HG03060 (cell line): Measurements from ENCODE around the gene KRT4.

Experiments
- ATAC-seq: cut with Tn5 transposase; IDR thresholded peaks from one replicate; pipeline ENCODE4 v1.9.1; 2021; ENCODE audit warnings: low read depth, moderate number of reproducible peaks; ENCODE audit not compliant: unreplicated experiment

KRT4 gene

DNA sequence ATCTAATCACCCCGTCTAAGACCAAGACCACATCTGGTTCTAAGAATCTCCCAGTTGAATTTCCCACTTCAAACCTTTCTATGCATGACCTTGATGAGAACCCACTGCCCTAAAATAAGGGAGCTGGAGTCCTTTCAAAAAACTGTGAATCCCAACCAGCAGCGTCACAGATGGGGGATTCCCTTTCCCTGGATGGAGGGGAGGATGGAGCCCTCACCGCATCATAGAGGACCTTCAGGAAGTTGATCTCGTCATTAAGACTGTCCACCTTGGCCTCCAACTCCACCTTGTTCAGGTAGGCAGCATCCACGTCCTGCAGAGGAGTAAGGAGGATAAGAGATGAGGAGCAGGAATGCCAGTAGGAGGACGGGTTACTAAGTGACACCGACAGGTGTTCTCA is 4.8 kb downstream of the KRT4 start:
- ATAC-seq: no peak

DNA sequence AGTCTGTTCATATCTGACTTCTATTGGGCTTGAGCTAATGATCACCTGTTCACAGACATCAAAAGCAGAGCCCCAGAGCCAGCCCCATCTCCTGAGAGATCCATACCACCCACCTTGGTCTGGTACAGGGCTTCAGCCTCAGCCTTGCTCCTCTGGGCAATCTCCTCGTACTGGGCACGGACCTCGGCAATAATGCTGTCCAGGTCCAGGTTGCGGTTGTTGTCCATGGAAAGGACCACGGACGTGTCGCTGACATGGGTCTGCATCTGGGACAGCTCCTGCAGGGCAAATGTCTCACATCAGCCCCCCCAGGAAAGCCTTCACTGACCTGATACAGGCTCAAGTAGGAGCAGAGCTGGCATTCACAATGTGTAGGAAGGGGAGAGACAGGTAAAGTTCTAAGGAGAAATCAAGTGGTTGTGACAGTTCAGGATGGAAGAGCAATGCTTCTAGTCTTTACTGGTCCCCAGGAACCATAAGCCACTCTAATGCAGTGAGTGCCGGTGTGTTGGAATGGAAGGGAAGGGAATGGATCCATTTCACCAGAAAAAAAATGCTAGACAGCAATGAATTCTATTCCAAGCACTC is 5.2 kb downstream of the KRT4 start:
- no peak for ATAC-seq

DNA sequence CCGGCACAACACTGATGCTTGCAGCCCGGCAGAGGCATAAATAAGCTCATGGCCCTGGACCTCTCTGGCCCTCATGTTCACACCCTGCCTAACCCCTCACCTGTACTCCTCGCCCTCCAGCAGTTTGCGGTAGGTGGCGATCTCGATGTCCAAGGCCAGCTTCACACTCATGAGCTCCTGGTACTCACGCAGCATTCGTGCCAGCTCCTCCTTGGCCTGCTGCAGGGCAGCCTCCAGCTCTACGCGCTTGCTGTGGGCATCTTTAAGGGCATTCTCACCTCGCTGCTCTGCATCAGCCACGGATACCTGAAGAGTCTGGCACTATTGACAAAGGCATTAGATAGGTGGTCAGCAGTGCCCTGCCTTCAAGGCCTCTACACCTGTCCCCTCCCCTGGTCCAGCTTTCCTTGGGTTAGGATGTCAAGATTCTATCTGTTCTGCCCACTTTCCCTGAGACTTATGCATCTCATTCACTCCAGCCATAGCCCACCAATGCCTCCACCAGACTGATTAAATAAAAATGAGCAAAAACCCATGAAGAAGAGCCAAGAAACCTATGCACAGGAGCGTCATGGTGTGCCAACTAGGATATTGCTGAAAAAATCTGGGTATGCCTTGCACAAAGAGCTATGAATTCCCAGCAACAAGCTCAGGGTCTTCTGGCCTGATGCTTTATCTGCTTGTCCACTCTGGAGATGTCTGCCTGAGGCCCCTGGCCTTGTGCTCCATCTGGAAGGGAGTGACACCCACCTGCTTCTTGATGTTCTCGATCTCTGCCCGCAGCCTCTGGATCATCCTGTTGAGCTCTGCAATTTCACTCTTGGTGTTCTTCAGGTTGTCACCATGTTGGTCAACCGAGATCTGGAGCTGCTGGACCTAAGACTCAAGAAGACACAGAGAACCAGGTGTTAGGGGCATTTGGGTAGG is 6.1 kb downstream of the KRT4 start:
- ATAC-seq: no peak

DNA sequence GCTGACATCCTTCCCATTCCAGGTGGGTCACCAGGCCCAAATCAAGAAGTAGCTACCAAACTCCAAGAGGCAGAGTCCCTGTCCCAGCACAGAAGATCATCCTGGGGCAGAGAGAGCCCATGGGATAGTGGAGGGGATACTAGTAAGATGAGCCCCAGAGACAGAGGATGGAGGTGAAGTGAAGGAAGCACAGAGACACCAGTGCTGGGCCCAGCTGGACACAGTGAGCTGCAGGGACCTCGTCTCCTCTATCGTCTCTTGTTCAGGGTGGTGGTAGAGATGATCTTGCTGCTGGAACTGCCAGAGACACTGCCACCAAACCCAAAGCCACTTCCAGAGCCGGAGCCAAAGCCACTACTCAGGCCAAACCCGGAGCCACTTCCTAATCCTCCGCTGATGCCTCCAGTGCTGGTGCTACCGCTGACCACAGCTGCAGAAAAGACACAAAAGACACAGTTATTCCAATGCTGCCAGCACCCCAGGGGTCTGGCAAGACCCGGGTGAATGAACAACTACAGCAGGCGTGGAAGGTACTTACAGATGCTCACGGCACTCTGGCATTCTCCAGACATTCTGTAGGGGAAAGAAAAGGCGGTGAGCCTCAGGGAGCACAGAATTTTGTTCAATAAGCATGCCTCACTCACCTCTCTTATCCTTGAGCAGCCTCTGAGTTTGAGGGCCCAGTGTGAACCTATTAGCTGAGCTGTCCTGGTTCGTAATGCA is 6.9 kb downstream of the KRT4 start:
- ATAC-seq: no peak

DNA sequence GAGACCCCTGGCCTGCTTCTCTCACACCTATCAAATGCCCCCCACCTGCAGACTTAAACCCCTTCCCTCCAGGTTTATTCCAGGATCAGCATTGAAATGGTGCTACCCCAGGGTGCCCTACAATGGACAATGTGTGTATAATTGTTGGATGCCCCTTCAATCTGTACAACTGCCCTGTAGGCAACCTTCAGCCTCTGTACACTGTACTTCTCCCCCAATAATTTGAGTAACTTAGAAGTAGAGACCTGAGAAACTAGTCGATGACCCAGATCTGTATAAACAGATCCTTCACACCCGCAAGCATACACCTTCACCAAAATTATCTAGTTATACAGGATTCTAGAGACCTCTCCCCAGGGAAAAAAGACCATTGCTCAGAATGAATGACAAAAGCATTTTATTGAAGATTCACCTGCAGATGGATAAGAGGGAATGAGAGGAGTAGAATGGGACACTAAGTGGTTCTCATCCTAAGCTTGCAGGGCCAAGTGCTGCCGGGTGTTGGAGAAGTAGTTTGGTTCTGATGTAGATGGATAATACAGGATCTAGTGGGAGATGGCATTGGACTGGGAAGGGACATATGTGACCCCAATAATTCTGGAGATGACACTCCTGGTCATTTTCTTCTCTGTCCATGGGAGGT is 7.6 kb downstream of the KRT4 start:
- ATAC-seq: no peak

DNA sequence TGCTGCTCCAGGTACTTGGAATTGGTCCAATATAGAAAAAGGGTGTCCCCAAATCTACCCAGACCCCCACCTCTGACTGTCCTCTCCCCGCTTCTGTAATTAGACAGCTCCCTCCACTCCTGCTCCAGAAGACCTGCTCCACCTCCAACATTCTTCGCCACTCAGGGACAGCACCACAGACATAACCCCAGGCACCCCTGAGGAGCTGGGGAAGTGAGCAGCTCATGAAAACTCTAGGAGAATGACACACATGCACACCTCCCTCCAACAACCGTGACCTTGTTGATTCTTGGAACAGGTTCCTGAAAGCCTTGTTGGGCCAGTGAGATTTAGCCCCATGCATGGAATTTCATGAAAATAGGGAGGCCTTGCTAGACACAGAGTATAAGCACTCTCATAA is 8.2 kb downstream of the KRT4 start:
- no peak for ATAC-seq

DNA sequence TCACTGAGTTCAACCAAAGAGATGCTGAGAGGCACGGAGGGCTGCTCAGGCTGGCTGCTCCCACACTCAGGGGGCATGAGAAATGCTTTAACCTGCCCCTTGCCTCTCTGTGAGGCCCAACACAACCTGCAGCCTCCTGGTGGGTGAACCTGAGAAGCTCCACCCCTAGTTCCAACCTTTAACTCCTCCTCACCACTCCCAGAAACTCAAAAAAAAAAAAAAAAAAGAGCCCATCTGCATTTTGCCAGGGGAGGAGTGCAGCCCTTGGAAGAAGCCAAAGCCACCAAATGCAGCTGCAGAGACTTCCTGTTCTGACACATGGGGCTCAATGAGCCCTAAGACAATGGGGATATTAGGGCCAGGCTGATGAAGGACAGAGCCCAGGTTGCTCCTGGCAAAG is 8.9 kb downstream of the KRT4 start:
- no peak for ATAC-seq

DNA sequence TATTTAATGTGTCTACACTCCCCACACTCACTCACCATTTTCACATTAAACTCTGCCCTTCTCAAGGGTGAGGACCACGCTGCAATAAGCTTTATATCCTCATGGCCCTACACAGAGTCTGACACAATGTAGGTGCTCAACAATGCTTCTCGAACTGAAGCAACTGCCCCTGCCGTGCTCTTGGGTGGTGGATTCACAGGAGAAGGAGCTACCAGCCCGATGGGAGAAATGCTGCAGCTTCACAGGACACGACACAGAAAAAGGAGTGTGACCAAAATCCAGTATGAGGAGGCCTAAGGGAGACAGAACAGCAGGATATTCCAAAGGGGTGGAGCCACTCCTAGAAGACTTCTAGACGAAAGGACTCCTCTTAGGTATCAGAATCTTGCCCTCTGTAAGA is 11.5 kb downstream of the KRT4 start:
- no peak for ATAC-seq

DNA sequence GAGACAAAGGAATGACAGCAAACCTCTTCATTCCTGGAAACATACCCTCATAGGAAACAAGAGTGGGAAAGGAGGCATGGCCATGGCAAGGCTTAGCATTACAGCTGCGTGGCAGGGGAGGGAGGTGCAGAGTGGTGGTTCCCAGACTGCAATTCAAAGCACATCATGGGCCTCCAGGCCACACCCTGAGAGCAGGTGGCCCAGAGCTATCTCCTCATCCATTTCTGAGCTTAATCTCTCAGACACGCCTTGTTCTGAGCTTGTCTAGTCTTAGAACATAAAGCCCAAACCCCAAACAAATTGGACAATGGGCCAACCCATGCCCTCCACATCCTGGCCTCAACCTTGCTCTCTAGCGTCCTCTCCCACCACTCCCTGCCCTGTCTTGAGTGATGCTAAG is 12.1 kb downstream of the KRT4 start:
- ATAC-seq: no peak

DNA sequence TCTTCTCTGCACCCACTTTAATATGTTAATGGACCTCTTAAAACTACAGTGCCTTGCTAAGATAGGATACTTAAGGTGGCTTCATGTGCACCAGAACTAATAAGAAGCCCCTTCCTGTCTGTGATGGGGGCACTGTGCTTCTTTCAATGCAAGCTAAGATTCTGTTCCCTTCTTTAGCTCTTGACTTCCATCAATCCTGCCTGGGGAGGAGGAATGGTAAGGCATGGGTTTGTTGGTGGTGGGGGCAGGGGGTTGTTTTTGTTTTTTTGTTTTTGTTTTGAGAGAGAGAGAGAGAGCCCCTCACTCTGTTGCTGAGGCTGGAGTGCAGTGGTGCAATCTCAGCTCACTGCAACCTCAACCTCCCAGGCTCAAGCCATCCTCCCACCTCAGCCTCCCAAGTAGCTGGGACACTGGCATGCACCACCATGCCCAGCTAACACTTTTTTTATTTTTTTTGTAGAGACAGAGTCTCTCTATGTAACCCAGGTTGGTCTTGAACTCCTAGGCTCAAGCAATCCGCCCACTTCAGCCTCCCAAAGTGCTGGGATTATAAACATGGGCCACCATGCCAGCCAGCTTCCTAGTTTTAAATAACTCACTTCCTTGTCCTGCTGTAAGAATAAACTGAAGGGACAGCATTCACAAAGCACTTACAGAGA is 13.5 kb downstream of the KRT4 start:
- ATAC-seq: no peak

DNA sequence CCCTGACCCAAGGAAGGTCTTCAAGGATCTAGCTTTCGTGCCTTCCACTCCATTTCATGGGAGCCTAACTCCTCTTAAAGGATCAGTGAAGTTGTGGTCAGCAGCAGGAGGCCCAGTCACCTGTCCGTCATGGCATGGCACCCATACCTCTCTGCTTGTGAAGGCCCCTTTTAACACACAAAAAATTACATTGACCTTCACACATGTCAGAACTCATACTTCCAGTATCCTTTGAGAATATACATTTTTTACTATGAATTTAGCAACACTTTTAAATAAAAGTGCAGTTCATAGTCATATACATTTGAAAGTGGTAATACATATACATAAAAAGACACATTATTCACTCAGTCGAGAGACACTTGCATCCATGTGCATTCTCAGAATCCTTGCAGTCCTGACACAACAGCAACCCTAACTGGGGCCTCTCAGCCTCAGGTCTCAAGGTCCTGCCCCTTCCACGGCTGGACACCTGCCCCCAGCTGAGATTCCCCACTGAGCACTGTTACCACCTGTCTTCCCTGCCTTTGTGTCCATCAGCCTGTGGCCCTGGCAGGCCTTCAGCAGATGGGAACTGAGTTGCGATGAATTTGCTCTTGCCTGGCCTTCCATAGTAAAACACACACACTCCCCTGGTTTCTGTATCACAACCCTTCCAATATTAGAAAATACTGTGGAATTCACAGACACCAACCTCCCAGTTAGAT is 14.3 kb downstream of the KRT4 start:
- ATAC-seq: no peak

DNA sequence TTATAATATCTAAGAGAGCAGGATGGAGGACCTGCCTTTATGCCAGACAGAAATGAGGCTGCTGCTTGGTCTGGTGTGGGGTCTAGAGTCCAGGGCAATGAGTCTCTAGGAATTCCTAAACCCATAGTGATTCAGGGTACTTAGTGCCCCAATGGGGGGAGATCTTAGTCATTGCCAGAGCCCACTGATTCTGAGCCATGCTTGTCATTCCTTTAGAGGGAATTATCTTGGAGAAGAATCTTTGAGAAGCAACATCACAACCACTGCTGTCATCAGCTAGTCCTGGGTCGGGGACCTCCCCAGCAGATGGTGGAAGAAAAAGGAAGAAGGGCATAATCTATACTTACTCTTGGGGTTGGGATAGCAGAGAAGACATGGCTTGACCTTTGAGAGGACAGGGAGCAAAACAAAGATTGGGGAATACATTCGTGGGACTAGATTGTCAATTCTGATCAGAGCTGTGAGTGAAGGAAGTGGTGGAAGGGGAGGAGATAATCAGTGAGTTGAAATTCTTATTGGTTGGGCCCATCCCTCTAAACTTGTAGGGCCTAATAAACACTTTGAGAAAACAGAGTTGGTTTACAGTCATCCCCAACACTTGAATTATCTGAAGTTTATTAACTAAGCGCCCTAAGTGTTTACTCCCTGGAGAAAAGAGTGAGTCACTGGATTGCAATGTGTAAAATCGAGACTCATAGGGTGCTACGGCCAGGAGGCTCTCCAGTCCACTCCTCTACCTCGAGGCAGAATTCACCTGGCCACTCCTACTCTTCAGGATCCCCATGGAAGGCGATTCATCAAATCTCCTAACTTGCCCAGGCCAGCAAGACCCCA is 15.0 kb downstream of the KRT4 start:
- no peak for ATAC-seq

DNA sequence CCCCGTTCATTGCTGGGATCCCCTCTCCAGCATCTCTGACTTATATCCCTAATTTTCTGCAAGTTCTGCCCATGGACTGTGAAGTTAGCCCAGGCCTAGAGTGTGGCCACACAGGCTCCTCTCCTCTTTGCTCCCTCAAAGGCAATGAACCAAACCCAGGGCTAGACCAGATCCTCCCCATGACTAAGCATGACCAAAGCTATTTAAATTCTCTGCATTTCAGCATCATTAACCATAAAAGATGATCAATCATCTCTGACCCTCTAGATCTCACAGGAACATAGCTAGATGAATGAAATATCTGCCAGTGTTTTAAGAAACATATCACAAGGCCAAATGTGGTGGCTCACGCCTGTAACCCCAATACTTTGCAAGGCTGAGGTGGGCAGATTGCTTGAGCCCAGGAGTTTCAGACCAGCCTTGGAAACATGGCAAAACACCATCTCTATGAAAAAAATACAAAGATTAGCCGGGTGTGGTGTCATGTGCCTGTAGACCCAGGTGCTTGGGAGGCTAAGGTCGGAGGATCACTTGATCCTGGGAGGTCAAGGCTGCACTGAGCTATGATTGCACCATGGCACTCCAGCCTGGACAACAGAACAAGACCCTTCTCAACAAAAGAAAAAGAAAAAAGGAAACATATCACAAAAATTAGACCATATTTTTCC is 15.8 kb downstream of the KRT4 start:
- no peak for ATAC-seq

DNA sequence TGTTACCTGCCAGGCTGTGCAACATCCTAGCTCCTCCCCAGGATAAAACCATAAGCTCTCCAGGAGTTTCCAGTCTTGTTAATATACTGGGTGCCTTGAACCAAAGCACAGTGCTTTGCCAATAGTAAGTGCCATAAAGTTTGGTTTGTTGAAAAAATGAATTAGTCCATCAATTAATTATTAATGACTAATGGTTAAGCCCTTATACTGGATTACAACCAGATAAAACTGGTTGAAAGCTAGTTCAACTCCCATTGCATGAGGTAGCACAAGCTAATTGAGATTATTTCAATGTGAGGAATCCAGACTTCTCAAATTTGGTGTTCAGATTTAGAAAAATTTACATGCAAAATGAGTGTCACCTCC is 16.4 kb downstream of the KRT4 start:
- ATAC-seq: no peak

DNA sequence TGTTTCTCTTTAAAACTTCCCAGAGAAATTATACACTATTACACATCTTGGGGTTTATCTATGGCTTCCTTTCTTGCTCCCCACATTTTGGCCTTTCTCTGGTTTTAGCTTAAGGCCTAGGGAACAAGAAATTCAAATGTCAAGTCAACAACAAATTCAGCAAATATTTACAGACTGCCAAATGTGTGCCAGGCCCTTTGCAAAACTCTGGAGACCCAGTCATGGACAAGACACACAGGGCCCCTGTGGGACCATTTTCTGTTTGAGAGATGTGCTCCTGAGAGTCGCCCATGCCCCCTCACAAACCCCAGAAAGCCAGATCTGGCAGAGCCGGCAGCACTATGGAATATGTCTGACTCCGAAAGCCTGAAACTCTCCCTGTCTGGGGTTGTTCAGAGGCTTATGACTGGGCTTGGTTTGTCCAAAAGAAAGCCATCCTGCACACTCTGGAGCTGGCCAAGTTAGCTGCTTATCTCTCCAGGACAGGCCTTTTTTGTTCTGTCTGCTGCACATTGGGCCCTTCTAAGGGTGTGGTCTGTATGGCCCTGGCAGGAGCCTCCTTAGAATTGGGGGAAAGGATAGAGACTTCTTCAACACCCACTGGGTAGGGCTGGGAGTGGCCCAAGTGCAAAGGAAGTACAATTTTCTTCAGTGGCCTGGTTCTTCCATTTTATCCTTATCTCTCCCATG is 16.9 kb downstream of the KRT4 start:
- ATAC-seq: no peak

DNA sequence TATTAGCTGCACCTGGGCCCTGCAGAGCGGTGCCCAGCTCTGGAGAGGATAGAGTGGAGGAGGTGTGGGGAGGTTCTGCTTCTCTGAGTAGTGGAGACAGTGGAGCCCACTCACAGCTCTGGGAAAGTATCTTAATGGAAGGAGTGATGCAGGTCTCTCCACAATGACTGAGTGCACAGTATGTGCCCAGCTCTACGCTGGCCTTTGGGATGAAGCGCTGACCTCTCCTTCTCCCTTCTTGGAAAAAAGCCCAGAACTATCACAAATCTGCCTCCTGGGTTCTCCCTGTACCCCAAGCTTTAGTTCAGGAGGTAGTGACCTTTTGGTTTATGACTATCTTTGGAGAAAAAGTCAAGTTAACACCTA is 17.5 kb downstream of the KRT4 start:
- ATAC-seq: no peak

DNA sequence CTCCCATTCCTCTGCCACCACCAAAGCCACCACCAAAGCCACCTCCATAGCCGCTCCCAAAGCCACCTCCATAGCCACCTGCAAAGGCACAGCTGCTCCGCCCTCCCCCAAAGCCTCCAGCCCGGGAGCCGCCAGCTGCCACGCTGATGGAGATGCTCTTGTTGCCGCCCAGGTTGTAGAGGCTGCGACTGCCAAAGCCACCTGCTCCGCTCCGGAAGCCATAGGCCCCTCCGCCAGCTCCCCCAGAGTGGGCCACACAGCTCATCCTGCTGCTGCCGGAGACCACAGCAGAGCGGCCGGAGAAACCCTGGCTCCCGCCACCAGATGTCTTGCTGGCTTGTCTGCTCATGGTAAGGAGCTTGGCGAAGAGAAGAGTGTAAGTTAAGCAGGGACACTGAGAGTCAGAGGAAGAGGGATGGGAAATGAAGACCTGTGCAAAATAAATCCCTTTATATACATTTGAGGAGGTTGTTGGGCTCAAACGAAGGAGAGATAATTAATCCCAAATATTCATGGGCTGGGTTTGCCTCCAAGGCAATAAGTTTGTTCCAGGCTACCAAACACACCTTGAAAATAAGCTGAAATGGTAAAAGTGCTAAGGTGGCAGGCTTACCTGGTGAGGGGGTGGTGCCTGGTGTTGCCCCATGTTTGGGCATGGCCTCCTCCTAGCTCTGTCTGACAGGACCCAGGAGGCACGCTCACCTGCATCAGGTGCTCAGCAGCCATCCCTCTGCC is 18.1 kb downstream of the KRT4 start, which contains the start of gene KRT3:
Gene KRT3 (minus strand): TSS at position 424 of the 735 bp plus-strand sequence. CDS start 75 bp downstream, at position 349.
- ATAC-seq: no peak
